Activated CD8-positive, alpha-beta memory T cell treated with anti-CD3 and anti-CD28 coated beads for 4 hours (primary cell): ENCODE results near the gene RAD51C.
"Not testable (repeated sequence)": the region's sequence is repeated elsewhere in the genome, so short reads cannot be mapped to it uniquely, and the experiment has no call there.

Experiments used
- DNase-seq, 2 donors: peaks; one replicate each; pipeline ENCODE4 v3.0.0-alpha.2; 2020; ENCODE audit warnings: low read depth in 2 of 2

Gene RAD51C

GRCh38 chr17:58734811-58735210, 42.4 kb downstream of the RAD51C start:
- no peak for DNase-seq

DNA sequence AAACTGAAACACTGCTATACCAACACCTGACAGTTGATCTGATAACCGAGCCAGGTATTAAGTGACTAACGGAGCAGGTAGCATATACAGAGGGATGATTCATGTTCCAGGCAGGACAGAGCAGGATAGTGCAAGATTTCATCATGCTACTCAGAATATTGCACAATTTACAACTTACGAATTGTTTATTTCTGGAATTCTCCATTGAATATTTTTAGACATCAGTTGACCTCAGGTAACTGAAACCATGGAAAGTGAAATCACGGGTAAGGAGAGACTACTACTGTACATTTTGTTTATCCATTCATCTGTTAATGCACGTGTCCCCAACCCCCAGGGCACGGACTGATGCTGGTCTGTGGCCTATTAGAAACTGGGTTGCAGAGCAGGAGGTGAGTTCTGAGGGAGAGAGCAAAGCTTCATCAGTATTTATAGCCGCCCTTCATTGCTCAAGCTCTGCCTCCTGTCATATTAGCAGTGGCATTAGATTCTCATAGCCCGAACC, 48.8 kb downstream of the RAD51C start:
- no peak for DNase-seq

DNA sequence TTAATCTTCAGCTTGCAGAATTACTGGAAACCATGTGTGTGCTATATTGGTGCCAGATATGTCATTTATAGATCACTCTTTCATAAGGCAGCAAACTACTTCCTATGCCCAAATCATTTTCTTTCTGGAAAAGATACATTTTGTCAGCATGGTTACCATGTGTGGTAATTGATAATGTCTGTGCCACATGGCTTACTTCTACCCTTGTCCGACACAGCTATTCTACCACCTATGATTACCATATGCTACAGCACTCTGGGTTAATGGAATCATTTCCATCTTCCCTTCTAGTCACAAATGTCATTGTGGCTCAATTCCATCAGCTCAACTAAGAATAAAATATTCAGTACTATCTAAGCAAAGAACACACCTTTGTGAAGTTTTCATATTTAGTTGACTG, 55.3 kb downstream of the RAD51C start:
- DNase-seq: no peak

GRCh38 chr17:58749627-58750026, 57.2 kb downstream of the RAD51C start:
- DNase-seq: not testable (repeated sequence)

GRCh38 chr17:58753026-58753425, 60.6 kb downstream of the RAD51C start:
- DNase-seq: no peak

DNA sequence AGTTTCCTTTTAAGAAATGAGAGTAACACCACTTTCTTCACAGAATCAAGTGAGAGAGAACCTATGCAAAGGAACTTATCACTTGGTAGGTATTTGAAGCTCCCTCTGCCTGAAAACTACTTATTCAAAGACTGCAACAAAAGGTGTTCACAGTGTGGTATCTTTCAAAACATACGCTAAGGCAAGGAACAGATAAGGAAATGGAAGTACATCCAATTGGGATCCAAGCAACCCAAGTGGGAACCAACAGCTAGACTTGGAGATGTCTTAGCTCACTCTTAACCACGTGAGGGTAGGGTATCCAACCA, 62.8 kb downstream of the RAD51C start:
- no peak for DNase-seq

DNA sequence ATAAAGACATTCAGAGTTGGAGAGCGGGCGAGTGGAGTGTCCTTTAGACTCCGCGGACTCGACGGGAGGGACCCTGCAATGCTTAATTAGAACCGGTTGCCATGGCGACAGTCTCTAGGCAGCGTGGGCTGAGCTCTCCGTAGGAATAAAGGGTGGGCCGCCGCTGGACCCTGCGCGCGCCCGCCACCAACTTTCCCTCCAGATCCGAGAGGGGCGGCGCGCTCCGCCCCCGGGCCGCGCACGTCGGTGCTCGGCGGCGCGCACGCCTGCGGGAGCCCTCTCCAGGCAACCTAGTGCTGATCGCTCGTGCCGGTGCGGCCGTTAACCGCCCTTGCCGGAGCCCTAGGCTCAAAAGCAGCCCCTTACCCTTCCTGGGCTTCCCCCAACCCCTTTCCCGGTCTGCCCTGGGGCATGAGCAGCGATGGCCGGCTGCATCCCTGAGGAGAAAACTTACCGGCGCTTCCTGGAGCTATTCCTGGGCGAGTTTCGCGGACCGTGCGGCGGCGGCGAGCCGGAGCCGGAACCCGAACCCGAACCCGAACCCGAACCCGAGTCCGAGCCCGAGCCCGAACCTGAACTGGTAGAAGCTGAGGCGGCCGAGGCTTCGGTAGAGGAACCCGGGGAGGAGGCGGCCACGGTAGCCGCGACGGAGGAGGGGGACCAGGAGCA, 63.3 kb downstream of the RAD51C start, which contains the start of gene PPM1E:
PPM1E (plus strand) TSS at position 278 of the 669 bp plus-strand sequence.
- peak in 1 of 2 donors; percentile 6 for DNase-seq

DNA sequence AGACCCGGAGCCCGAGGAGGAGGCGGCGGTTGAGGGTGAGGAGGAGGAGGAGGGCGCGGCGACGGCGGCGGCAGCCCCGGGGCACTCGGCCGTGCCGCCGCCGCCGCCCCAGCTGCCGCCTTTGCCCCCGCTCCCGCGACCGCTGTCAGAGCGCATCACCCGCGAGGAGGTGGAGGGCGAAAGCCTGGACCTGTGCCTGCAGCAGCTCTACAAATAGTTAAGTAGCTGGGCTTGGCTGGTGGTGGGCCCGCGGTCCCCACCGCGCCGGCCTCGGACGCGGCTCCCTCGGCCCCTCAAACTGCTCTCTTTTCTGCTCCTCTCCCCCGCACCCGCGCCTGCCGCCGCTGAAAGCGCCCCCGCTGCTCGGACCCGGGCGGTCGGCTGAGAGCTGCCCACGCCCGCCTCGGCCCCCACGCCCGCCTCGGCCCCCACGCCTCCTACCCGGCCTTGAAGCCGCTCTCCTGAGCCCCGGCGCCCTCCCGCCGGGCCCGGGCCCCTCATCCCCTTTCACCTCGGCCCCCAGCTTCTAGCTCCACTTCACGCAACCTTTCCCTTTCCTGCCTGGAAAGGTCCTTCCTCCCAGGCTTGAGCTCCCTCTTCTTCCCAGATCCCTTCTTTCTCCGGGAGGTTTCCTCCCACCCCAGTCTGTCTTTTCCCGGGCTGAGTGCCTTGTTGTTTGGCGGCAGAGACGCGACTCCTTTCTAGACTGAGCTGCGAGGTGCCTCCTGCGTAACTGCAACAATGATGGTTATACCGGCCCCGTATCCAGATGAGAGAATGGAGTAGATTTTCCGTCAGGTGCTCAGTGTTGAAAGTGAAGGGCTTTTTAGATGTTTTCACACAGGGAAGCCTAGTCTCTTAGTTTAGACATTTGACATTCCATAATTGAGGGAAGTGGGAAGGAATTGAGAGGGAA, 64.1 kb downstream of the RAD51C start:
- no peak for DNase-seq

GRCh38 chr17:58757162-58757613, 64.8 kb downstream of the RAD51C start:
- DNase-seq: no peak

DNA sequence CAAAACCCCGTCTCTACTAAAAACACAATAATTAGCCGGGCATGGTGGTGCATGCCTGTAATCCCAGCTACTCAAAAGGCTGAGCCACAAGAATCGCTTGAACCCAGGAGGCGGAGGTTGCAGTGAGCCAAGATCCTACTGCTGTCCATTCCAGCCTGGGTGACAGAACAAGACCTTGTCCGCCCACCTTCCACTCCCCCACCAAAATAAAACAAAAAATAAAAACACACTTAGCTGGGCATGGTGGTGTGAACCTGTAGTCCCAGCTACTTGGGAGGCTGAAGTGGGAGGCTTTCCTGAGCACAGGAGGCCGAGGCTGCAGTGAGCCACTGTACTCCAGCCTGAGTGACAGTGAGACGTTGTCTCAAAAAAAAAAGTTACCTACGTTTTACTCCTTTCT, 66.5 kb downstream of the RAD51C start:
- no peak for DNase-seq

DNA sequence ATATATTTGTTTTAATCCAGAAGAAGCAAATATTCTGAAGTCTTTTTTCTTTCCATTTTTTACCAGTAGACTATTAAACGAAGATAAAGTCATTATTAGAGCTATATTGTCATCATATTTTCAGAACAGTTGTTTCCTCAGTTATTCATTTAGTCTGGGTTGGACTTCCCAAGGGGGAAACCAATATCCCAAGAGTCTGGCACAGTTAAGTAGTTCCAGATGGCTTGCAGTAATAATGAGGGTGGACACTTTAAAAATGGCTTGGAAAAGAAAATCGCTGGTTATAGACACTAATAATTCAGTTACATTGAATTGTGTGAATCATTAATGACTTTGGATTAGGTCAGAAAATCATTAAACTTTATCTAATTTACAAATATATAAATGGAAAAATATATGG, 67.1 kb downstream of the RAD51C start:
- DNase-seq: no peak

GRCh38 chr17:58760248-58760647, 67.8 kb downstream of the RAD51C start:
- DNase-seq: no peak

DNA sequence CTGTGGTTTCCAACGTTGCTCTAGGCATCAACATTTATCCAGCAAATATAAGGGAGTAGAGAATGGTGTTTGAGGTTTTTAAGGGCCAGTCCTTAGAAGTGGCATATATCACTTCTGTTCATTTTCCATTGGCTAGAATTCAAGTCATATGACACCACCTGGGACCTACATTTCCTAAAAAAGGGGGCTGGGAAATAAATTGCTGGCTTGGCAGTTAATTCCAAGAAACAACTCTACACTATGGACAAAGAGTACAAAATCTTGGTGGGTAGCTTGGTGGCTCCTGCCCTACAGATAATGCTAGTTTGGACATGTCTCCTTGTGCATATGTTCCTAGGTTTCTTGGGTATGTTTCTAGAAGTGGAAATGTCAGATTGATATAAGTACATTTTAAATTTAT, 70.9 kb downstream of the RAD51C start:
- DNase-seq: no peak

- no peak for DNase-seq
Measured at GRCh38 chr17:58764373-58764772, 72.0 kb downstream of the RAD51C start.

DNA sequence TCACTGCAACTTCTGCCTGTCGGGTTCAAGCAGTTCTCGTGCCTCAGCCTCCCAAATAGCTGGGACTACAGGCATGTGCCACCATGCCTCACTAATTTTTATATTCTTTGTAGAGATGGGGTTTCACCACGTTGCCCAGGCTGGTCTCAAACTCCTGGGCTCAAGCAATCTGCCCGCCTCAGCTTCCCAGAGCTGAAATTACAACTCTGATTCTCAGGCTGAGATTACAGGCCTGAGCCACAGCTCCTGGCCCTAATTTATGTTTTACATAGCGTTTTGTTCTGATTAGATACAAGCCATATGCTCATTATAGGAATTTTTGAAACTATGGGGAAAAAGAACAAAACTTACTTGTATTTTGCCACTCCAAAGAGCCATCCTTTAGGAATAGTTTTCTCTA, 86.1 kb downstream of the RAD51C start:
- not testable (repeated sequence) for DNase-seq

DNA sequence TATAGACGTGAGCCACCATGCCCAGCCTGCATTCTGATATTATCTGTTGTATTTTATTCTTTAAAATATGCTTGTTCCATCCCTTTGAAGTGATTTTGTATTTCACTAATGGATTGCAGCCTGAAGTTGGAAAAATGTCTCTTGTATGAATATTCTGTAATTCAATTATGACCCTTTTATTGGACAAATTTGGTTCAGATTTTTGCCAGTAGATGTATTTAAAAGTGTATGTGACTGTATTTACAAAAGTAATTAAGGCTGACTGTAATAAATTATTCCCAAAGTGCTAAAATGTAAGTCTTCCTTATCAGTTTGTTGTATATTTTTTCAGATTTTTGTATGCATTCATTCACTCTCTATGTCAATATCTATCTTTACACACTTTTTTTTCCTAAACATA, 87.0 kb downstream of the RAD51C start:
- no peak for DNase-seq

GRCh38 chr17:58783380-58783779, 91.0 kb downstream of the RAD51C start:
- no peak for DNase-seq

- DNase-seq: no peak
Measured at GRCh38 chr17:58785097-58785496, 92.7 kb downstream of the RAD51C start.
